ENCODE results near the gene DDX10. TPM values are rescaled to one million over a fixed set of nuclear protein-coding genes. Genes with fewer than 3 reads are reported as not detected.

The DDX10 gene
- polyA plus RNA-seq (2013, experiment 1 of 2), result 67.3 TPM
- polyA plus RNA-seq (2013, experiment 2 of 2), result 71.8 TPM

- Histone ChIP-seq H2AFZ (ENCODE audit: low read length) (peak within 1 kb of the TSS; percentile 88), H3K14ac (ENCODE audit: low read length) (no peak within 1 kb of the TSS), H2BK120ac (ENCODE audit: low read depth, low read length) (peak within 1 kb of the TSS; percentile 74), H3K9me3 (replicated peaks in 1 of 2; ENCODE audit: control insufficient read depth in 2 of 2, insufficient read depth in 1 of 2, low read depth in 1 of 2, low read length in 2 of 2) (no peaks in the 10 kb centered on the region), H4K8ac (ENCODE audit: low read depth, low read length) (no peak within 1 kb of the TSS), H3K27me3 (ENCODE audit: control insufficient read depth in 3 of 3, insufficient read depth in 3 of 3, low read depth in 1 of 3, low read length in 3 of 3) (no peaks in the 10 kb centered on the region), H3K4me3 (ENCODE audit: low read length in 2 of 2) (peak within 1 kb of the TSS; percentile 74 to 82), H3K36me3 (replicated peaks in 1 of 2; ENCODE audit: control insufficient read depth in 2 of 2, insufficient read depth in 2 of 2, low read length in 2 of 2) (peaks cover 1 to 9% of the 10 kb centered on the region in 2 donors), H3K79me1 (ENCODE audit: low read depth, low read length) (peaks cover 2% of the 10 kb centered on the region), H4K91ac (ENCODE audit: low read depth, low read length, poor library complexity) (no peak within 1 kb of the TSS), H3K4ac (ENCODE audit: low read length) (no peak within 1 kb of the TSS), H2AK5ac (ENCODE audit: low read depth, low read length) (no peak within 1 kb of the TSS), H2BK15ac (ENCODE audit: low read length) (no peak within 1 kb of the TSS), H2BK5ac (ENCODE audit: low read length) (no peak within 1 kb of the TSS), H3K18ac (ENCODE audit: low read length) (peak within 1 kb of the TSS; percentile 36), H3K4me1 (ENCODE audit: control insufficient read depth in 2 of 2, insufficient read depth in 1 of 2, low read depth in 1 of 2, low read length in 2 of 2) (peaks cover 6 to 7% of the 10 kb centered on the region in 2 donors), H2BK12ac (ENCODE audit: low read length) (no peak within 1 kb of the TSS), H3K9ac (ENCODE audit: low read depth, low read length, poor library complexity) (peak within 1 kb of the TSS; percentile 80), H3K4me2 (ENCODE audit: insufficient read depth, low read length, poor library complexity, severe bottlenecking) (peak within 1 kb of the TSS; percentile 72), H3K27ac (replicated peaks; ENCODE audit: low read length) (no peak within 1 kb of the TSS), H3K23ac (ENCODE audit: low read depth, low read length, poor library complexity) (no peak within 1 kb of the TSS)
- DNase-seq (ENCODE audit: low spot score), result peak; percentile 98
- no CpG with 5 or more reads among the region's 61 CpGs for WGBS, 2 donors (ENCODE audit: extremely low coverage in 2 of 2, insufficient read length in 2 of 2, insufficient replicate concordance in 1 of 2)
Observed at GRCh38 chr11:108664730-108665525, at the start of gene DDX10. Gene DDX10 (plus strand): TSS chr11:108665069. CDS start chr11:108665154, 85 bp downstream.

GRCh38 chr11:108616549-108616948, 48.3 kb upstream of the DDX10 start:
- no peaks in the 10 kb centered on the region for H3K4me1 ChIP-seq (ENCODE audit: control insufficient read depth in 2 of 2, insufficient read depth in 1 of 2, low read depth in 1 of 2, low read length in 2 of 2)
- H2BK12ac ChIP-seq (ENCODE audit: low read length), result no peak overlapping the region
- no peaks in the 10 kb centered on the region for H3K9me3 ChIP-seq (replicated peaks in 1 of 2; ENCODE audit: control insufficient read depth in 2 of 2, insufficient read depth in 1 of 2, low read depth in 1 of 2, low read length in 2 of 2)
- no peak overlapping the region for H3K18ac ChIP-seq (ENCODE audit: low read length)
- no CpG with 5 or more reads among the region's 3 CpGs for WGBS, 2 donors (ENCODE audit: extremely low coverage in 2 of 2, insufficient read length in 2 of 2, insufficient replicate concordance in 1 of 2)
- H4K91ac ChIP-seq (ENCODE audit: low read depth, low read length, poor library complexity), result no peak overlapping the region
- H2AK5ac ChIP-seq (ENCODE audit: low read depth, low read length), result no peak overlapping the region
- H2BK120ac ChIP-seq (ENCODE audit: low read depth, low read length), result no peak overlapping the region
- no peaks in the 10 kb centered on the region for H3K79me1 ChIP-seq (ENCODE audit: low read depth, low read length)
- H3K9ac ChIP-seq (ENCODE audit: low read depth, low read length, poor library complexity), result no peak overlapping the region
- no peak overlapping the region for H3K4ac ChIP-seq (ENCODE audit: low read length)
- no peak overlapping the region for H2BK15ac ChIP-seq (ENCODE audit: low read length)
- no peak overlapping the region for H3K4me3 ChIP-seq (ENCODE audit: low read length in 2 of 2)
- H2AFZ ChIP-seq (ENCODE audit: low read length), result no peak overlapping the region
- H3K27ac ChIP-seq (replicated peaks; ENCODE audit: low read length), result no peak overlapping the region
- no peak for DNase-seq (ENCODE audit: low spot score)
- no peak overlapping the region for H4K8ac ChIP-seq (ENCODE audit: low read depth, low read length)
- no peaks in the 10 kb centered on the region for H3K36me3 ChIP-seq (replicated peaks in 1 of 2; ENCODE audit: control insufficient read depth in 2 of 2, insufficient read depth in 2 of 2, low read length in 2 of 2)
- no peak overlapping the region for H3K4me2 ChIP-seq (ENCODE audit: insufficient read depth, low read length, poor library complexity, severe bottlenecking)
- H3K14ac ChIP-seq (ENCODE audit: low read length), result no peak overlapping the region
- peaks cover 0 to 4% (median 0%) of the 10 kb centered on the region in 3 experiments for H3K27me3 ChIP-seq (ENCODE audit: control insufficient read depth in 3 of 3, insufficient read depth in 3 of 3, low read depth in 1 of 3, low read length in 3 of 3)
- H2BK5ac ChIP-seq (ENCODE audit: low read length), result no peak overlapping the region
- no peak overlapping the region for H3K23ac ChIP-seq (ENCODE audit: low read depth, low read length, poor library complexity)

- H3K36me3 ChIP-seq (replicated peaks in 1 of 2; ENCODE audit: control insufficient read depth in 2 of 2, insufficient read depth in 2 of 2, low read length in 2 of 2), result no peaks in the 10 kb centered on the region
- H3K4me2 ChIP-seq (ENCODE audit: insufficient read depth, low read length, poor library complexity, severe bottlenecking), result no peak overlapping the region
- no peak overlapping the region for H3K4ac ChIP-seq (ENCODE audit: low read length)
- no peak overlapping the region for H3K23ac ChIP-seq (ENCODE audit: low read depth, low read length, poor library complexity)
- no peak overlapping the region for H3K14ac ChIP-seq (ENCODE audit: low read length)
- no peak overlapping the region for H2BK5ac ChIP-seq (ENCODE audit: low read length)
- no peak overlapping the region for H3K18ac ChIP-seq (ENCODE audit: low read length)
- no peak overlapping the region for H3K27ac ChIP-seq (replicated peaks; ENCODE audit: low read length)
- H2AK5ac ChIP-seq (ENCODE audit: low read depth, low read length), result no peak overlapping the region
- H4K8ac ChIP-seq (ENCODE audit: low read depth, low read length), result no peak overlapping the region
- no peak overlapping the region for H3K9ac ChIP-seq (ENCODE audit: low read depth, low read length, poor library complexity)
- H4K91ac ChIP-seq (ENCODE audit: low read depth, low read length, poor library complexity), result no peak overlapping the region
- no peak for DNase-seq (ENCODE audit: low spot score)
- H3K4me3 ChIP-seq (ENCODE audit: low read length in 2 of 2), result no peak overlapping the region
- no peak overlapping the region for H2BK120ac ChIP-seq (ENCODE audit: low read depth, low read length)
- no peak overlapping the region for H2BK15ac ChIP-seq (ENCODE audit: low read length)
- no peaks in the 10 kb centered on the region for H3K4me1 ChIP-seq (ENCODE audit: control insufficient read depth in 2 of 2, insufficient read depth in 1 of 2, low read depth in 1 of 2, low read length in 2 of 2)
- H3K79me1 ChIP-seq (ENCODE audit: low read depth, low read length), result no peaks in the 10 kb centered on the region
- no peaks in the 10 kb centered on the region for H3K9me3 ChIP-seq (replicated peaks in 1 of 2; ENCODE audit: control insufficient read depth in 2 of 2, insufficient read depth in 1 of 2, low read depth in 1 of 2, low read length in 2 of 2)
- peaks cover 0 to 4% (median 0%) of the 10 kb centered on the region in 3 experiments for H3K27me3 ChIP-seq (ENCODE audit: control insufficient read depth in 3 of 3, insufficient read depth in 3 of 3, low read depth in 1 of 3, low read length in 3 of 3)
- no peak overlapping the region for H2AFZ ChIP-seq (ENCODE audit: low read length)
- no CpG with 5 or more reads among the region's 4 CpGs for WGBS, 2 donors (ENCODE audit: extremely low coverage in 2 of 2, insufficient read length in 2 of 2, insufficient replicate concordance in 1 of 2)
- H2BK12ac ChIP-seq (ENCODE audit: low read length), result no peak overlapping the region
Observed at GRCh38 chr11:108617055-108617454, 47.8 kb upstream of the DDX10 start.

GRCh38 chr11:108618529-108618928, 46.3 kb upstream of the DDX10 start:
- Histone ChIP-seq H3K79me1 (ENCODE audit: low read depth, low read length) (no peaks in the 10 kb centered on the region), H2BK5ac (ENCODE audit: low read length) (no peak overlapping the region), H3K4ac (ENCODE audit: low read length) (no peak overlapping the region), H2BK15ac (ENCODE audit: low read length) (no peak overlapping the region), H2BK120ac (ENCODE audit: low read depth, low read length) (no peak overlapping the region), H3K4me2 (ENCODE audit: insufficient read depth, low read length, poor library complexity, severe bottlenecking) (no peak overlapping the region), H4K8ac (ENCODE audit: low read depth, low read length) (no peak overlapping the region), H3K4me1 (ENCODE audit: control insufficient read depth in 2 of 2, insufficient read depth in 1 of 2, low read depth in 1 of 2, low read length in 2 of 2) (no peaks in the 10 kb centered on the region), H3K23ac (ENCODE audit: low read depth, low read length, poor library complexity) (no peak overlapping the region), H3K9me3 (replicated peaks in 1 of 2; ENCODE audit: control insufficient read depth in 2 of 2, insufficient read depth in 1 of 2, low read depth in 1 of 2, low read length in 2 of 2) (no peaks in the 10 kb centered on the region), H2BK12ac (ENCODE audit: low read length) (no peak overlapping the region), H3K27ac (replicated peaks; ENCODE audit: low read length) (no peak overlapping the region), H3K36me3 (replicated peaks in 1 of 2; ENCODE audit: control insufficient read depth in 2 of 2, insufficient read depth in 2 of 2, low read length in 2 of 2) (no peaks in the 10 kb centered on the region), H3K18ac (ENCODE audit: low read length) (no peak overlapping the region), H2AK5ac (ENCODE audit: low read depth, low read length) (no peak overlapping the region), H4K91ac (ENCODE audit: low read depth, low read length, poor library complexity) (no peak overlapping the region), H3K4me3 (ENCODE audit: low read length in 2 of 2) (no peak overlapping the region), H3K14ac (ENCODE audit: low read length) (no peak overlapping the region), H2AFZ (ENCODE audit: low read length) (no peak overlapping the region), H3K27me3 (ENCODE audit: control insufficient read depth in 3 of 3, insufficient read depth in 3 of 3, low read depth in 1 of 3, low read length in 3 of 3) (peaks cover 0 to 4% (median 0%) of the 10 kb centered on the region in 3 experiments), H3K9ac (ENCODE audit: low read depth, low read length, poor library complexity) (no peak overlapping the region)
- no CpG with 5 or more reads among the region's 1 CpG for WGBS, 2 donors (ENCODE audit: extremely low coverage in 2 of 2, insufficient read length in 2 of 2, insufficient replicate concordance in 1 of 2)
- no peak for DNase-seq (ENCODE audit: low spot score)

Data from neuronal stem cell (in vitro differentiated cells).